Keratinocyte (primary cell): ENCODE measurements around the gene LTB4R. TPM values are rescaled to one million over a fixed set of nuclear protein-coding genes. Genes with fewer than 3 reads are reported as not detected.

Source experiments
- DNase-seq: peaks from one replicate; pipeline ENCODE4 v3.0.0-alpha.2; 2011; ENCODE audit warnings: low read depth, missing footprints, low spot score
- FAIRE-seq: peaks from 2 replicates; lab custom pipeline; 2011; peaks lifted over from hg19 to GRCh38; lab: Jason Lieb, UNC
- H2AFZ ChIP-seq: 2 replicates; pipeline ENCODE4 v1.6.0; 2012; ENCODE audit warnings: low read length, control low read depth, inconsistent platforms; ENCODE audit not compliant: control insufficient read depth
- H3K27ac ChIP-seq: 2 replicates; pipeline ENCODE4 v1.5.1; 2011; ENCODE audit warnings: low read length; ENCODE audit not compliant: control insufficient read depth, insufficient read depth
- H3K27me3 ChIP-seq: 3 replicates; pipeline ENCODE4 v1.6.0; 2011; ENCODE audit warnings: low read length; ENCODE audit not compliant: control insufficient read depth, insufficient read depth; ENCODE audit errors: extremely low read depth
- H3K36me3 ChIP-seq, 2 experiments: 2 replicates in 1 of 2; 3 replicates in 1 of 2; pipeline ENCODE4 v1.5.1; 2011; ENCODE audit warnings: low read length in 2 of 2, mild to moderate bottlenecking in 1 of 2; ENCODE audit not compliant: control insufficient read depth in 2 of 2, insufficient read depth in 2 of 2; ENCODE audit errors: extremely low read depth in 1 of 2
- H3K4me1 ChIP-seq: 3 replicates; pipeline ENCODE4 v1.5.1; 2011; ENCODE audit warnings: low read length; ENCODE audit not compliant: control insufficient read depth, insufficient read depth; ENCODE audit errors: extremely low read depth
- H3K4me2 ChIP-seq: 3 replicates; pipeline ENCODE4 v1.6.0; 2011; ENCODE audit warnings: low read depth, low read length; ENCODE audit not compliant: control insufficient read depth, insufficient read depth; ENCODE audit errors: extremely low read depth
- H3K4me3 ChIP-seq, 3 experiments: fragments of 200-600 bp in 1 of 3; sonication (generic) in 1 of 3; 2 replicates in 2 of 3; 3 replicates in 1 of 3; pipeline ENCODE4 v1.5.1; 2011 to 2016; ENCODE audit warnings: low read length in 3 of 3, mild to moderate bottlenecking in 3 of 3, control low read depth in 2 of 3, inconsistent platforms in 1 of 3, low read depth in 1 of 3, mixed read lengths in 1 of 3, mixed run types in 1 of 3, moderate library complexity in 1 of 3; ENCODE audit not compliant: control insufficient read depth in 2 of 3, insufficient read depth in 2 of 3; ENCODE audit errors: extremely low read depth in 1 of 3
- H3K79me2 ChIP-seq: 2 replicates; pipeline ENCODE4 v1.6.0; 2012; ENCODE audit warnings: low read length; ENCODE audit not compliant: control insufficient read depth, insufficient read depth
- H3K9ac ChIP-seq: 3 replicates; pipeline ENCODE4 v1.6.0; 2011; ENCODE audit warnings: low read length; ENCODE audit not compliant: control insufficient read depth, insufficient read depth; ENCODE audit errors: extremely low read depth
- H3K9me1 ChIP-seq: 3 replicates; pipeline ENCODE4 v1.6.0; 2011; ENCODE audit warnings: low read length; ENCODE audit not compliant: control insufficient read depth, insufficient read depth; ENCODE audit errors: extremely low read depth
- H3K9me3 ChIP-seq: 2 replicates; pipeline ENCODE4 v1.5.1; 2012; ENCODE audit warnings: low read depth, low read length; ENCODE audit not compliant: control insufficient read depth
- H4K20me1 ChIP-seq: 3 replicates; pipeline ENCODE4 v1.6.0; 2011; ENCODE audit warnings: low read length; ENCODE audit not compliant: control insufficient read depth, insufficient read depth; ENCODE audit errors: extremely low read depth
- CTCF ChIP-seq, 3 experiments: IDR thresholded peaks in 1 of 3; conservative IDR thresholded peaks in 1 of 3; optimal IDR thresholded peaks in 1 of 3; 2 replicates in 2 of 3; 3 replicates in 1 of 3; pipeline versions ENCODE3 to v1.5.1; 2011; ENCODE audit warnings: low read length in 3 of 3, mild to moderate bottlenecking in 3 of 3, moderate library complexity in 2 of 3, control low read depth in 1 of 3, inconsistent platforms in 1 of 3; ENCODE audit not compliant: insufficient read depth in 2 of 3; ENCODE audit errors: extremely low read depth in 1 of 3
- EZH2 ChIP-seq: IDR thresholded peaks from one replicate; pipeline ENCODE4 v1.6.1; 2012; ENCODE audit warnings: inconsistent platforms, mild to moderate bottlenecking, low read length, moderate library complexity
- dilution Hi-C: fragments of 300-500 bp; cut with MboI; formaldehyde crosslinking; loops from one replicate; pipeline ENCODE4 v1.7.0; 2020; ENCODE audit warnings: low sequenced_read_pairs; ENCODE audit not compliant: extremely low pct_ligation_motif_present
- polyA plus RNA-seq, 5 experiments: library from polyadenylated mRNA; depleted of rRNA in 3 of 5; stranded (reverse) in 3 of 5; stranded (forward) in 1 of 5; unstranded in 1 of 5; fragments of >200 nt; gene quantifications; 1 replicate in 1 of 5; 2 replicates in 3 of 5; 3 replicates in 1 of 5; pipeline versions ENCODE4 v1.2.1 to v1.2.3, GENCODE V29; 2011 to 2012; ENCODE audit warnings: missing spikeins in 2 of 5, low read depth in 1 of 5, low replicate concordance in 1 of 5

The LTB4R gene
- polyA plus RNA-seq, 1 donor (not counting 4 experiments of a cell fraction or from before 2014, with no cell fraction given) = 14.6 TPM

GRCh38 chr14:24325963-24326362 is 14.7 kb downstream of the LTB4R start:
- Histone ChIP-seq H3K4me2 (no peak overlapping the region), H3K36me3 (no peaks in the 10 kb centered on the region), H3K79me2 (no peaks in the 10 kb centered on the region), H2AFZ (no peak overlapping the region), H3K9me3 (no peaks in the 10 kb centered on the region), H3K27ac (no peak overlapping the region), H4K20me1 (no peaks in the 10 kb centered on the region), H3K27me3 (no peaks in the 10 kb centered on the region), H3K9ac (no peak overlapping the region), H3K4me1 (no peaks in the 10 kb centered on the region), H3K9me1 (no peaks in the 10 kb centered on the region), H3K4me3 (no peak overlapping the region)
- dilution Hi-C loops = no loop called here
- TF ChIP-seq CTCF (optimal IDR thresholded peaks at IDR 0.05 in 1 of 3, IDR thresholded peaks at IDR 0.05 in 1 of 3, conservative IDR thresholded peaks at IDR 0.05 in 1 of 3; ENCODE audit: extremely low read depth in 1 of 3, insufficient read depth in 2 of 3, low read length in 3 of 3) (no peak), EZH2 (no peak)
- DNase-seq = no peak
- no peak for FAIRE-seq

GRCh38 chr14:24327303-24327702 is 16.0 kb downstream of the LTB4R start:
- Histone ChIP-seq H4K20me1 (no peaks in the 10 kb centered on the region), H3K27ac (no peak overlapping the region), H3K4me3 (no peak overlapping the region), H3K9me3 (no peaks in the 10 kb centered on the region), H3K4me1 (peaks cover 5% of the 10 kb centered on the region), H3K9ac (no peak overlapping the region), H3K36me3 (no peaks in the 10 kb centered on the region), H2AFZ (no peak overlapping the region), H3K79me2 (no peaks in the 10 kb centered on the region), H3K4me2 (no peak overlapping the region), H3K27me3 (no peaks in the 10 kb centered on the region), H3K9me1 (no peaks in the 10 kb centered on the region)
- TF ChIP-seq CTCF (optimal IDR thresholded peaks at IDR 0.05 in 1 of 3, IDR thresholded peaks at IDR 0.05 in 1 of 3, conservative IDR thresholded peaks at IDR 0.05 in 1 of 3; ENCODE audit: extremely low read depth in 1 of 3, insufficient read depth in 2 of 3, low read length in 3 of 3) = no peak
- DNase-seq (no peak), FAIRE-seq (no peak)
- dilution Hi-C loops = no loop called here
